T47D (cell line): Measurements from ENCODE around the gene NKAIN2.

ENCODE experiments used
- DNase-seq, 2 experiments: peaks; one replicate each; pipeline versions ENCODE4 v3.0.0 to v3.0.0-alpha.2; 2011 to 2012; ENCODE audit warnings: low read depth in 1 of 2, low spot score in 1 of 2
- JUND ChIP-seq: IDR thresholded peaks from 2 replicates; pipeline ENCODE4 v1.6.1; 2012; ENCODE audit warnings: low read depth
- in situ Hi-C: cut with HindIII; loops from 2 replicates; pipeline ENCODE4 v1.10.0; 2016; ENCODE audit warnings: low sequenced_read_pairs, low pct_unique_long_range_greater_than_20kb

NKAIN2 gene

GRCh38 chr6:124858564-124858963 is 1054.9 kb downstream of the NKAIN2 start:
- DNase-seq, result no peak
- no peak for TF ChIP-seq JUND
- in situ Hi-C loops, result no loop called here

DNA sequence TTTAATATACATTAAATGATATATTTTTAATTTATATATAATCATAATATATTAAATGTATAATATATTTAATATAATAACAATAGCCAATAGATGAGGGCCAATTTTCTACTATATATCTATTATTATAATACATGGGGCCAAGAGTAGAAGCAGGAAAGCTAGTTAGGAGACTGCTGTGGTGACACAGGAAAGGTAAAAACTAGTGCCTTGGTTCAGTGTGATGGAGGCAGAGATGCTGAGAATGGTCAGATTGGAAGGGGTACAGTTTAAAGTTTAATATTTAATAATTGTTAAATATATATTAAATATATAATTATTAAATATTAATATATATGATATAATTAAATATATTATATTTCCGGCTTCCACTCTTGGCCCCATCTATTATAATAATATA is 1055.7 kb downstream of the NKAIN2 start:
- DNase-seq, result no peak
- in situ Hi-C loops, result no loop called here
- no peak for TF ChIP-seq JUND

DNA sequence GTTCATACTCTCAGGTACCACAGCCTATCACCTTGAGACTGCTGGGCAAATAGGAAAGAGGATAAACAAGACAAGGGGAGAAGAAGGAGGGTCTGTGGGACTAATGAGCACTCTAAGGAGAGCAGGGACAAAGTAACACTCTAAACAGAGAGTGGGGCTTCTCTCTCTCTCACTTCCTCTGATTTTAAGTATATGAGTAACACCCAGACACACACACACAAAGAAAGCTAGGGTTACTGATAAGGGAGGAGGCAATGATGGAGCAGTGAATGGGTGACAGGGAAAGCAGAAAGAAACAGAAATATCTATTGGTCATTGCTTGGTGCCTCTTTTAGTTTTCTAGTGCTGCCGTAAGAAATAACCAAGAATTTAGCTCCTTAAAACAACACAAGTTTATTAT is 1062.4 kb downstream of the NKAIN2 start:
- in situ Hi-C loops, result no loop called here
- TF ChIP-seq JUND, result no peak
- no peak for DNase-seq

DNA sequence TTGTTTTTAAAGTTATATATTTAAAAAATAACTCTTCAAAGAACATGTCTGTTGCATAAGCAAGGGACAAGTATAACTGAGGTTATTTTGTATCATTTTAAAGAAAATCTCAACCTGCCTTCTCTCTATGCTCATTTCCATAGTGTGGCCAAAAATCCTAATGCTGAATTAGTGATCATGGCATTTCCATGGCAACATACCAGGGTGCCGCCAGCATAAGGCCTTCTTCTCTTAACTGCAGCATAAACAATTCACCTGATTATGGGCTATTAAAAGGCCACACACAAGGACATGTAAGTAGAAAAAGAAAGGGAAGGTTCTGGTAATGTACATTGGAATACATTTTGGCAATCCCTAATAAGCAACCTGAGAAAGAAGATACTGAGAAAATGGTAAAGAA is 1063.5 kb downstream of the NKAIN2 start:
- in situ Hi-C loops, result no loop called here
- DNase-seq, result no peak
- TF ChIP-seq JUND, result no peak

GRCh38 chr6:124868481-124868880 is 1064.8 kb downstream of the NKAIN2 start:
- no peak for DNase-seq
- TF ChIP-seq JUND, result no peak
- in situ Hi-C loops, result no loop called here

DNA sequence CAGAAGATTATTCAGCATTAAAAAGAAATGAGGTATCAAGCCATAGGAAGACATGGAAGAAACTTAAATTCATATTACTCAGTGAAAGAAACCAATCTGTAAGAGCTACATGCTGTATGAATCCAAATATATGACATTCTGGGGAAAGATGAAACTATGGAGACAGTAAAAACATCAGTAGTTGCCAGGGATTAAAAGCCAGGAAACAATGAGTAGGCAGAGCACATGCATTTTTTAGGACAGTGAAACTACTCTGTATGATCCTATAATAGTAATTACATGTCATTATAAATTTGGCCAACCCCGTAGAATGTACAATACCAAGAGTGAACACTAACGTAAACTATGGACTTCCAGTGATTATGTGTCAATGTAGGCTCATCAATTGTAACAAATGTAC is 1065.8 kb downstream of the NKAIN2 start:
- DNase-seq, result no peak
- in situ Hi-C loops, result no loop called here
- no peak for TF ChIP-seq JUND

- DNase-seq, result peak in 1 of 2 experiments; percentile 44
- TF ChIP-seq JUND, result no peak
- in situ Hi-C loops, result no loop called here
These were observed 1067.2 kb downstream of the NKAIN2 start for GRCh38 chr6:124870611-124871459.

DNA sequence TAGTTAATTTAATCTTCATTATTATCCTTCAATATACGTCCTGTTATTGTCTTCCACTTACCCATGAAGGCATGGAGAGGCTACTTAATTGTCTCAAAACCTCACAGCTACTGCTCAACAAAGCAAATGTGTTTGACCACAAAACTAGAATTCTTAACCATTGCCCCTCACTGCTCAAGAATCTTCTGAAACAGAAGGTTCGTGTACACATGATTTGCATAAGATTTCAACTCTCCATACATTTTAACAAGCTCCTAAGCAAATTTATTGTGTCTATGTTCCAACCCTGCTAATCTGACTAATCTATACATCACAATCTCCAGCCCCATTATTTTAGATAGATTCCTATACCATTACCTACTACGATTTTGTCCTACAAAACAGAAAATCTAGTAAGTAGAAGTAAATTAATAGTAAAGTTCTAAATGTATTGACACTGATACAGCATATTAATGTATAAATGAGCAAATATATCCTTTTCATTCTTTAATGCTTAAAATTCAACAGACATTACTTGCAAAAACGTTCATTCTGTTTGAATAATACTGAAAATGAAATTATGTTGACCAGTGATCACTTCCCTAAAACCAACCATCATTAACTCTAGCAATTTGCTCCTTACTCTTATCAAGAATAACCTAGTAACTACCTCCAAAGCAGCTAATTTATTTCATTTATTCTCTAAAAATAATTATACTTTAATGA is 1068.8 kb downstream of the NKAIN2 start:
- in situ Hi-C loops, result no loop called here
- no peak for DNase-seq
- no peak for TF ChIP-seq JUND

GRCh38 chr6:124873066-124873410 is 1069.4 kb downstream of the NKAIN2 start:
- no peak for TF ChIP-seq JUND
- in situ Hi-C loops, result no loop called here
- DNase-seq, result no peak
